ENCODE data around the gene LILRB3.

- no peak for TF ChIP-seq EZH2 (IDR thresholded peaks at IDR 0.05)
- no peak for TF ChIP-seq POLR2AphosphoS5 (IDR thresholded peaks at IDR 0.05; ENCODE audit: borderline replicate concordance, low read depth, low read length)
These were observed 49.5 kb downstream of the LILRB3 start for GRCh38 chr19:54173359-54173699.
